Breast epithelium (tissue), 3 donors: ENCODE results near the gene PCBP3.

ENCODE experiments used
- POLR2A ChIP-seq: fragments of 450-650 bp; IDR thresholded peaks from one replicate; pipeline ENCODE4 v1.6.1; 2016; ENCODE audit warnings: antibody characterized with exemption, mild to moderate bottlenecking, moderate library complexity
- TF ChIP-seq, protein P1 (sequence below), 3 donors: fragments of 450-650 bp; IDR thresholded peaks; one replicate each; pipeline ENCODE4 v1.5.1; 2016 to 2017; ENCODE audit warnings: antibody characterized with exemption in 3 of 3, mild to moderate bottlenecking in 3 of 3, moderate library complexity in 3 of 3

DNA sequence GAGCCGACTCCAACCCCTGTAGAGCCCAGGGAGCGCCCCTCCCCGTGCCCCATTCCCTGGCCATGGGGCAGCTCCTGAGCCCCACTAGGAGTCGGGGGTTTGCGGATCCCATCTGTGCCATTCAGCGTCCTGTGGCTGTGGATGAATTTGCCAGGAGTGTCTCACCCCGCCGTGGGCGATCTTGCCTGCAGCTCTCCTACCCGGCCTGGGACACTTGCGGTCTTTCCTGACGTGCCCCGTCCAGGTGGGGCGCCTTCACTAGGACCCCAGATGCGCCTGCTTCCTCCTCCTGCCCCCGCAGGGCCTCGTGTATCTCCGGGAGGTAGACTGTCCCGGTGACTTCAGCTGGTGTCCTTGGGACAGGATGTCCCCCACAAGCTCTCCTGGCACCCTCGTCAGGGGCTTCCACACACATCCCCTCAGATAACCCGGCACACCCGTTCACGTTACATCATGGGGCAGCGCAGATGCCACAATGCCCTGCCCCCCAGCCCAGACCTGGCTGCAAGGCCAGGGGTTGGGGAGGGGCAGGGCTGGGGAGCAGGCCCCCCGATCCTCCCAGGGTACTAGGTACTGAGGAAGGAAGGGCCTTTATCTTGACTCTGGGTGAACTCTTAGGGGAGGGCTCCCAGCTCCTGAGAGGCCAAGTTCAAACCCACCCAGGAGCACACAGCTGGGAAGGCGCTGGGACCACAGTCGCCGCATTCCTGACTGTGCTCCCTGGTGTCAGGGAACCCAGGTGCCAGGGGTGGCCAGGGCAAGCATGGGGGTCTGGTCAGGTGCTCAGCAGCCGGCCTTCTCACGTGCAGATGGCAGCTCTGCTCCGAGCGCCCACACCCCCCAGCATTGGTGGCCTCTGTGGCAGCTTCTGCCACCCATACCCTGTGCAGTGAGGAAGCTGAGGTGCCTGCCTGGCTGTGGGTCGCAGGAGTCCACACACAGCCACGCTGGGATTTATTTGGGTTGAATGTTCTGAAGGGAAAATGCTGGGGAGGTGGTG is 284.6 kb downstream of the PCBP3 start:
- TF ChIP-seq, protein P1, sequence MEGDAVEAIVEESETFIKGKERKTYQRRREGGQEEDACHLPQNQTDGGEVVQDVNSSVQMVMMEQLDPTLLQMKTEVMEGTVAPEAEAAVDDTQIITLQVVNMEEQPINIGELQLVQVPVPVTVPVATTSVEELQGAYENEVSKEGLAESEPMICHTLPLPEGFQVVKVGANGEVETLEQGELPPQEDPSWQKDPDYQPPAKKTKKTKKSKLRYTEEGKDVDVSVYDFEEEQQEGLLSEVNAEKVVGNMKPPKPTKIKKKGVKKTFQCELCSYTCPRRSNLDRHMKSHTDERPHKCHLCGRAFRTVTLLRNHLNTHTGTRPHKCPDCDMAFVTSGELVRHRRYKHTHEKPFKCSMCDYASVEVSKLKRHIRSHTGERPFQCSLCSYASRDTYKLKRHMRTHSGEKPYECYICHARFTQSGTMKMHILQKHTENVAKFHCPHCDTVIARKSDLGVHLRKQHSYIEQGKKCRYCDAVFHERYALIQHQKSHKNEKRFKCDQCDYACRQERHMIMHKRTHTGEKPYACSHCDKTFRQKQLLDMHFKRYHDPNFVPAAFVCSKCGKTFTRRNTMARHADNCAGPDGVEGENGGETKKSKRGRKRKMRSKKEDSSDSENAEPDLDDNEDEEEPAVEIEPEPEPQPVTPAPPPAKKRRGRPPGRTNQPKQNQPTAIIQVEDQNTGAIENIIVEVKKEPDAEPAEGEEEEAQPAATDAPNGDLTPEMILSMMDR (IDR thresholded peaks at IDR 0.05): no peak
- TF ChIP-seq POLR2A: no peak
